ENCODE results near the gene DIP2C.
"Not testable (repeated sequence)": the region's sequence is repeated elsewhere in the genome, so short reads cannot be mapped to it uniquely, and the experiment has no call there.

The DIP2C gene

GRCh38 chr10:340646-341045, 348.8 kb downstream of the DIP2C start:
- no peak for DNase-seq

GRCh38 chr10:339038-339391, 350.5 kb downstream of the DIP2C start:
- no peak for DNase-seq

- no peak for DNase-seq
Observed at GRCh38 chr10:338171-339037, 351.1 kb downstream of the DIP2C start.

GRCh38 chr10:336247-336646, 353.2 kb downstream of the DIP2C start:
- no peak for DNase-seq

- no peak for DNase-seq
Observed at GRCh38 chr10:335151-335800, 354.2 kb downstream of the DIP2C start.

GRCh38 chr10:331186-331585, 358.3 kb downstream of the DIP2C start:
- no peak for DNase-seq

GRCh38 chr10:329361-330099, 359.9 kb downstream of the DIP2C start:
- DNase-seq: peak; percentile 57

- DNase-seq: no peak
Observed at GRCh38 chr10:327889-328852, 361.3 kb downstream of the DIP2C start.

GRCh38 chr10:326894-327635, 362.4 kb downstream of the DIP2C start:
- DNase-seq: no peak

GRCh38 chr10:326350-326749, 363.1 kb downstream of the DIP2C start:
- DNase-seq: no peak

GRCh38 chr10:325282-325681, 364.2 kb downstream of the DIP2C start:
- no peak for DNase-seq

GRCh38 chr10:324593-324992, 364.9 kb downstream of the DIP2C start:
- DNase-seq: no peak

- DNase-seq: no peak
Observed at GRCh38 chr10:323651-324293, 365.7 kb downstream of the DIP2C start.

GRCh38 chr10:323046-323445, 366.4 kb downstream of the DIP2C start:
- not testable (repeated sequence) for DNase-seq

GRCh38 chr10:320771-321170, 368.7 kb downstream of the DIP2C start:
- no peak for DNase-seq

GRCh38 chr10:317926-318325, 371.5 kb downstream of the DIP2C start:
- DNase-seq: no peak

GRCh38 chr10:317271-317769, 372.1 kb downstream of the DIP2C start:
- no peak for DNase-seq

GRCh38 chr10:316390-316789, 373.1 kb downstream of the DIP2C start:
- DNase-seq: no peak

- no peak for DNase-seq
Observed at GRCh38 chr10:314871-315270, 374.6 kb downstream of the DIP2C start.

- DNase-seq: no peak
Observed at GRCh38 chr10:314381-314780, 375.1 kb downstream of the DIP2C start.

All from NCI-H146 (cell line).